ENCODE data around the gene TAS2R20. TPM values are rescaled to one million over a fixed set of nuclear protein-coding genes. Genes with fewer than 3 reads are reported as not detected.

The TAS2R20 gene
- total RNA-seq, 2 experiments from 2014 or later = 0.75 to 1.0 TPM

DNA sequence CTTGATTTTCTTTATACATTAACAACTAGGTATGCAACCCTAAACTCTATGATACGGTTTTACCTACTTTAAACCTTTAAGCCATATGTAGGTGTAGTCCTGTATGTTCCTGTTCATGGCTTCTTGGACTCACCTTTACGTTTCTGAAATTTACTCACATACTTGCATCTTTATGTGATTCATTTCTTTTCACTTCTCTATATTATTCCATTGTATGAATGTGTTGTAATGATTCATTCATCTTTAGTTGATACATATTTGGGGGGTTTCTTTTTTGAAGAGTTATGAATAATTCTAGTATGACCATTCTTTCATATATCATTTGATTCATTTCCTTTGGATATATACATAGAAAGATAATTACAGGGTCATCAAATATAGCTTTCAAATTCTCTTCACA lies 9.0 kb downstream of the TAS2R20 start:
- no peak for DNase-seq
- H3K9me3 Mint-ChIP-seq = peaks cover 4% of the 10 kb centered on the region
- no peaks in the 10 kb centered on the region for H3K27me3 ChIP-seq (ENCODE audit: control insufficient read depth in 1 of 2, insufficient read depth in 2 of 2, low read length in 2 of 2)
- no peak overlapping the region for H3K4me3 Mint-ChIP-seq
- no peak for ATAC-seq (ENCODE audit: poor library complexity)
- no peak overlapping the region for H3K4me3 ChIP-seq (ENCODE audit: low read length)
- CTCF ChIA-PET = no interaction called here
- POLR2A ChIA-PET = interaction anchor here (1.2 kb wide), 1 partner anchor 10 kb away, joined by 3 read pairs; no protein-coding TSS in a partner anchor
- no peaks in the 10 kb centered on the region for H3K27me3 Mint-ChIP-seq
- H3K9me3 ChIP-seq (ENCODE audit: control insufficient read depth in 1 of 2, insufficient read depth in 1 of 2, low read length in 2 of 2) = no peaks in the 10 kb centered on the region
- H3K4me1 ChIP-seq (ENCODE audit: insufficient read depth, low read length) = no peaks in the 10 kb centered on the region
- peaks cover 2% of the 10 kb centered on the region for H3K36me3 ChIP-seq (ENCODE audit: insufficient read depth, low read length)
- H3K27ac ChIP-seq (ENCODE audit: low read depth in 1 of 2, low read length in 2 of 2) = no peak overlapping the region
- no peak overlapping the region for H3K27ac Mint-ChIP-seq
- intact Hi-C loops (cut with DNase I, micrococcal nuclease) = no loop called here
- H3K4me1 Mint-ChIP-seq (ENCODE audit: low read depth) = peaks cover 17% of the 10 kb centered on the region
- TF ChIP-seq CTCF (IDR thresholded peaks at IDR 0.05) = no peak
- H3K36me3 Mint-ChIP-seq (ENCODE audit: low read depth) = peaks cover 26% of the 10 kb centered on the region

DNA sequence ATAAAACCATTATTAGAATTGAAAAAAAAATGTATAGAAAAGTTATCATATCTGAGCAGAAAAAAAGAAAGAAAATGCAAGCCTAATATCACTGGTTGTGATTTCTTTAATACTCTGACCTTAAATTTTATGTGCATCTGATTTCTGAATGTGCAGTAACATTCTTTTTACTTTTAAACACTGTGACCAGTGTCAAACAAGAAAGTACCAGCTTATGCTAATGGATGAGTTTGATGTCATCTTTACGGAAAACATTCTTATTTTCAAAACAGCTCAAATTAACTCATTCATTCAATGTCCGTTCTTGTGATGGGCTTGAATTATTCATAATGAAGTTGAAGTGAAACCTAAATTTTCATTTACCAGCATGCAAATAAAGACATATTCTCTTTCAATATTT lies 11.3 kb downstream of the TAS2R20 start, which contains the start of gene TAS2R50:
Gene TAS2R50, minus strand, starts transcription at position 101 of the 400 bp plus-strand sequence. Its CDS starts 52 bp downstream, at position 49.
- ChIA-PET POLR2A (no interaction called here), CTCF (interaction anchor here (0.6 kb wide), 1 partner anchor 955 kb away, joined by 3 read pairs; no protein-coding TSS in a partner anchor)
- H3K4me1 ChIP-seq (ENCODE audit: insufficient read depth, low read length) = peaks cover 13% of the 10 kb centered on the region
- Mint-ChIP-seq H3K4me3 (no peak within 1 kb of the TSS), H3K4me1 (ENCODE audit: low read depth) (peaks cover 40% of the 10 kb centered on the region), H3K9me3 (peaks cover 4% of the 10 kb centered on the region), H3K27ac (no peak within 1 kb of the TSS), H3K27me3 (no peaks in the 10 kb centered on the region), H3K36me3 (ENCODE audit: low read depth) (peaks cover 12% of the 10 kb centered on the region)
- no peak within 1 kb of the TSS for H3K4me3 ChIP-seq (ENCODE audit: low read length)
- intact Hi-C loops (cut with DNase I, micrococcal nuclease) = no loop called here
- no peaks in the 10 kb centered on the region for H3K36me3 ChIP-seq (ENCODE audit: insufficient read depth, low read length)
- TF ChIP-seq CTCF (IDR thresholded peaks at IDR 0.05) = no peak
- no peaks in the 10 kb centered on the region for H3K27me3 ChIP-seq (ENCODE audit: control insufficient read depth in 1 of 2, insufficient read depth in 2 of 2, low read length in 2 of 2)
- H3K27ac ChIP-seq (ENCODE audit: low read depth in 1 of 2, low read length in 2 of 2) = no peak within 1 kb of the TSS
- H3K9me3 ChIP-seq (ENCODE audit: control insufficient read depth in 1 of 2, insufficient read depth in 1 of 2, low read length in 2 of 2) = no peaks in the 10 kb centered on the region
- no peak for ATAC-seq (ENCODE audit: poor library complexity)
- DNase-seq = no peak

GRCh38 chr12:10982244-10982643 lies 15.9 kb downstream of the TAS2R20 start:
- intact Hi-C loops (cut with DNase I, micrococcal nuclease) = loop anchor here in 1 of 2 experiments (1.0 kb wide), 1 partner anchor 22 kb away; no protein-coding TSS in a partner anchor
- Mint-ChIP-seq H3K27me3 (no peaks in the 10 kb centered on the region), H3K4me3 (peak overlapping the region; percentile 55), H3K4me1 (ENCODE audit: low read depth) (peaks cover 67% of the 10 kb centered on the region), H3K27ac (peak overlapping the region; percentile 57), H3K9me3 (no peaks in the 10 kb centered on the region), H3K36me3 (ENCODE audit: low read depth) (no peaks in the 10 kb centered on the region)
- POLR2A ChIA-PET = interaction anchor here (0.6 to 2.0 kb wide), 3 partner anchors 14 to 563 kb away, joined by 6 to 15 read pairs (median 6); partner anchors contain the start of gene SMIM10L1
- CTCF ChIA-PET = no interaction called here
- Histone ChIP-seq H3K27me3 (ENCODE audit: control insufficient read depth in 1 of 2, insufficient read depth in 2 of 2, low read length in 2 of 2) (no peaks in the 10 kb centered on the region), H3K4me3 (ENCODE audit: low read length) (no peak overlapping the region), H3K36me3 (ENCODE audit: insufficient read depth, low read length) (no peaks in the 10 kb centered on the region), H3K9me3 (ENCODE audit: control insufficient read depth in 1 of 2, insufficient read depth in 1 of 2, low read length in 2 of 2) (no peaks in the 10 kb centered on the region), H3K27ac (ENCODE audit: low read depth in 1 of 2, low read length in 2 of 2) (no peak overlapping the region), H3K4me1 (ENCODE audit: insufficient read depth, low read length) (peaks cover 18% of the 10 kb centered on the region)
- DNase-seq = peak in 11 of 14 experiments; percentile 0 to 91 (median 22)
- TF ChIP-seq CTCF (IDR thresholded peaks at IDR 0.05) = no peak
- ATAC-seq (ENCODE audit: poor library complexity) = peak; percentile 92
